ENCODE measurements around the gene CACHD1. TPM values are rescaled to one million over a fixed set of nuclear protein-coding genes. Genes with fewer than 3 reads are reported as not detected.

CACHD1 gene
- polyA plus RNA-seq, 4 donors: 0.81 to 12.5 (median 2.3) TPM

- Histone ChIP-seq H3K27me3 (ENCODE audit: control insufficient read depth in 3 of 3, insufficient read depth in 3 of 3, low read length in 3 of 3) (no peaks in the 10 kb centered on the region), H3K4me1 (ENCODE audit: control insufficient read depth in 3 of 3, insufficient read depth in 2 of 3, low read depth in 1 of 3, low read length in 2 of 3) (peaks cover 0 to 7% (median 0%) of the 10 kb centered on the region in 3 donors), H3K36me3 (ENCODE audit: control insufficient read depth in 3 of 3, insufficient read depth in 2 of 3, low read depth in 1 of 3, low read length in 3 of 3) (peaks cover 0 to 36% (median 5%) of the 10 kb centered on the region in 3 donors), H3K9me3 (ENCODE audit: control insufficient read depth in 2 of 2, insufficient read depth in 1 of 2, low read depth in 1 of 2, low read length in 1 of 2) (no peaks in the 10 kb centered on the region), H3K4me3 (ENCODE audit: low read depth in 1 of 3, low read length in 3 of 3) (no peak overlapping the region), H3K27ac (ENCODE audit: low read depth in 1 of 3, low read length in 2 of 3) (no peak overlapping the region)
- 93 to 97% (median 96%) methylated on average over 5 of the region's 5 CpGs for WGBS, 3 donors
- DNase-seq (no peak), FAIRE-seq (no peak)
Observed at GRCh38 chr1:64681043-64681442, 211.1 kb downstream of the CACHD1 start.

GRCh38 chr1:64683419-64683818 lies 213.5 kb downstream of the CACHD1 start:
- H3K36me3 ChIP-seq (ENCODE audit: control insufficient read depth in 3 of 3, insufficient read depth in 2 of 3, low read depth in 1 of 3, low read length in 3 of 3): peaks cover 0 to 29% (median 5%) of the 10 kb centered on the region in 3 donors
- 77 to 92% (median 91%) methylated on average over 2 of the region's 2 CpGs for WGBS, 3 donors

GRCh38 chr1:64685217-64685616 lies 215.3 kb downstream of the CACHD1 start:
- Histone ChIP-seq H3K27me3 (ENCODE audit: control insufficient read depth in 3 of 3, insufficient read depth in 3 of 3, low read length in 3 of 3) (no peaks in the 10 kb centered on the region), H3K27ac (ENCODE audit: low read depth in 1 of 3, low read length in 2 of 3) (no peak overlapping the region), H3K36me3 (ENCODE audit: control insufficient read depth in 3 of 3, insufficient read depth in 2 of 3, low read depth in 1 of 3, low read length in 3 of 3) (peaks cover 0 to 20% (median 0%) of the 10 kb centered on the region in 3 donors), H3K4me3 (ENCODE audit: low read depth in 1 of 3, low read length in 3 of 3) (no peak overlapping the region), H3K4me1 (ENCODE audit: control insufficient read depth in 3 of 3, insufficient read depth in 2 of 3, low read depth in 1 of 3, low read length in 2 of 3) (peaks cover 0 to 13% (median 6%) of the 10 kb centered on the region in 3 donors), H3K9me3 (ENCODE audit: control insufficient read depth in 2 of 2, insufficient read depth in 1 of 2, low read depth in 1 of 2, low read length in 1 of 2) (no peaks in the 10 kb centered on the region)
- 81 to 92% (median 87%) methylated on average over 1 of the region's 1 CpG for WGBS, 3 donors
- DNase-seq (peak in 1 of 2 donors; percentile 11), FAIRE-seq (no peak)

More at GRCh38 chr1:64683419-64683818, 213.5 kb downstream of the CACHD1 start:
- FAIRE-seq: no peak
- Histone ChIP-seq H3K4me3 (ENCODE audit: low read depth in 1 of 3, low read length in 3 of 3) (no peak overlapping the region), H3K4me1 (ENCODE audit: control insufficient read depth in 3 of 3, insufficient read depth in 2 of 3, low read depth in 1 of 3, low read length in 2 of 3) (peaks cover 0 to 13% (median 6%) of the 10 kb centered on the region in 3 donors), H3K27me3 (ENCODE audit: control insufficient read depth in 3 of 3, insufficient read depth in 3 of 3, low read length in 3 of 3) (no peaks in the 10 kb centered on the region), H3K9me3 (ENCODE audit: control insufficient read depth in 2 of 2, insufficient read depth in 1 of 2, low read depth in 1 of 2, low read length in 1 of 2) (no peaks in the 10 kb centered on the region), H3K27ac (ENCODE audit: low read depth in 1 of 3, low read length in 2 of 3) (no peak overlapping the region)
- DNase-seq: no peak

GRCh38 chr1:64685765-64686341 lies 215.9 kb downstream of the CACHD1 start:
- 32 to 64% (median 36%) methylated on average over 6 of the region's 6 CpGs for WGBS, 3 donors

GRCh38 chr1:64686828-64687724 lies 217.1 kb downstream of the CACHD1 start:
- DNase-seq (peak; percentile 74 to 75), FAIRE-seq (peak; percentile 36)
- peak overlapping the region in 1 of 3 donors; percentile 76 for H3K27ac ChIP-seq (ENCODE audit: low read depth in 1 of 3, low read length in 2 of 3)
- 18 to 28% (median 26%) methylated on average over 7 of the region's 7 CpGs for WGBS, 3 donors
- no peaks in the 10 kb centered on the region for H3K27me3 ChIP-seq (ENCODE audit: control insufficient read depth in 3 of 3, insufficient read depth in 3 of 3, low read length in 3 of 3)
- H3K36me3 ChIP-seq (ENCODE audit: control insufficient read depth in 3 of 3, insufficient read depth in 2 of 3, low read depth in 1 of 3, low read length in 3 of 3): peaks cover 0 to 21% (median 0%) of the 10 kb centered on the region in 3 donors
- H3K4me3 ChIP-seq (ENCODE audit: low read depth in 1 of 3, low read length in 3 of 3): no peak overlapping the region
- peaks cover 0 to 13% (median 6%) of the 10 kb centered on the region in 3 donors for H3K4me1 ChIP-seq (ENCODE audit: control insufficient read depth in 3 of 3, insufficient read depth in 2 of 3, low read depth in 1 of 3, low read length in 2 of 3)
- no peaks in the 10 kb centered on the region for H3K9me3 ChIP-seq (ENCODE audit: control insufficient read depth in 2 of 2, insufficient read depth in 1 of 2, low read depth in 1 of 2, low read length in 1 of 2)

More at GRCh38 chr1:64685765-64686341, 215.9 kb downstream of the CACHD1 start:
- H3K4me1 ChIP-seq (ENCODE audit: control insufficient read depth in 3 of 3, insufficient read depth in 2 of 3, low read depth in 1 of 3, low read length in 2 of 3): peaks cover 0 to 13% (median 6%) of the 10 kb centered on the region in 3 donors
- no peak for FAIRE-seq
- H3K27me3 ChIP-seq (ENCODE audit: control insufficient read depth in 3 of 3, insufficient read depth in 3 of 3, low read length in 3 of 3): no peaks in the 10 kb centered on the region
- H3K4me3 ChIP-seq (ENCODE audit: low read depth in 1 of 3, low read length in 3 of 3): no peak overlapping the region
- DNase-seq: peak; percentile 65 to 70
- no peaks in the 10 kb centered on the region for H3K9me3 ChIP-seq (ENCODE audit: control insufficient read depth in 2 of 2, insufficient read depth in 1 of 2, low read depth in 1 of 2, low read length in 1 of 2)
- peaks cover 0 to 19% (median 0%) of the 10 kb centered on the region in 3 donors for H3K36me3 ChIP-seq (ENCODE audit: control insufficient read depth in 3 of 3, insufficient read depth in 2 of 3, low read depth in 1 of 3, low read length in 3 of 3)
- H3K27ac ChIP-seq (ENCODE audit: low read depth in 1 of 3, low read length in 2 of 3): peak overlapping the region in 1 of 3 donors; percentile 51

- DNase-seq (no peak), FAIRE-seq (no peak)
- Histone ChIP-seq H3K9me3 (ENCODE audit: control insufficient read depth in 2 of 2, insufficient read depth in 1 of 2, low read depth in 1 of 2, low read length in 1 of 2) (no peaks in the 10 kb centered on the region), H3K27me3 (ENCODE audit: control insufficient read depth in 3 of 3, insufficient read depth in 3 of 3, low read length in 3 of 3) (no peaks in the 10 kb centered on the region), H3K36me3 (ENCODE audit: control insufficient read depth in 3 of 3, insufficient read depth in 2 of 3, low read depth in 1 of 3, low read length in 3 of 3) (peaks cover 0 to 15% (median 0%) of the 10 kb centered on the region in 3 donors), H3K4me1 (ENCODE audit: control insufficient read depth in 3 of 3, insufficient read depth in 2 of 3, low read depth in 1 of 3, low read length in 2 of 3) (peaks cover 0 to 13% (median 6%) of the 10 kb centered on the region in 3 donors), H3K27ac (ENCODE audit: low read depth in 1 of 3, low read length in 2 of 3) (peak overlapping the region in 1 of 3 donors; percentile 76), H3K4me3 (ENCODE audit: low read depth in 1 of 3, low read length in 3 of 3) (no peak overlapping the region)
- WGBS, 3 donors: 54 to 65% (median 62%) methylated on average over 3 of the region's 3 CpGs
Observed at GRCh38 chr1:64687725-64688327, 217.9 kb downstream of the CACHD1 start.

GRCh38 chr1:64691626-64692025 lies 221.7 kb downstream of the CACHD1 start:
- Histone ChIP-seq H3K4me3 (ENCODE audit: low read depth in 1 of 3, low read length in 3 of 3) (no peak overlapping the region), H3K4me1 (ENCODE audit: control insufficient read depth in 3 of 3, insufficient read depth in 2 of 3, low read depth in 1 of 3, low read length in 2 of 3) (peaks cover 0 to 6% (median 4%) of the 10 kb centered on the region in 3 donors), H3K27ac (ENCODE audit: low read depth in 1 of 3, low read length in 2 of 3) (peak overlapping the region in 1 of 3 donors; percentile 26), H3K27me3 (ENCODE audit: control insufficient read depth in 3 of 3, insufficient read depth in 3 of 3, low read length in 3 of 3) (no peaks in the 10 kb centered on the region), H3K36me3 (ENCODE audit: control insufficient read depth in 3 of 3, insufficient read depth in 2 of 3, low read depth in 1 of 3, low read length in 3 of 3) (peaks cover 0 to 13% (median 0%) of the 10 kb centered on the region in 3 donors), H3K9me3 (ENCODE audit: control insufficient read depth in 2 of 2, insufficient read depth in 1 of 2, low read depth in 1 of 2, low read length in 1 of 2) (no peaks in the 10 kb centered on the region)
- FAIRE-seq (no peak), DNase-seq (no peak)
- WGBS, 3 donors: 66 to 80% (median 74%) methylated on average over 7 of the region's 7 CpGs

- Histone ChIP-seq H3K9me3 (ENCODE audit: control insufficient read depth in 2 of 2, insufficient read depth in 1 of 2, low read depth in 1 of 2, low read length in 1 of 2) (no peaks in the 10 kb centered on the region), H3K27ac (ENCODE audit: low read depth in 1 of 3, low read length in 2 of 3) (no peak overlapping the region), H3K4me1 (ENCODE audit: control insufficient read depth in 3 of 3, insufficient read depth in 2 of 3, low read depth in 1 of 3, low read length in 2 of 3) (peaks cover 0 to under 1% (median 0%) of the 10 kb centered on the region in 3 donors), H3K36me3 (ENCODE audit: control insufficient read depth in 3 of 3, insufficient read depth in 2 of 3, low read depth in 1 of 3, low read length in 3 of 3) (peaks cover 0 to 13% (median 0%) of the 10 kb centered on the region in 3 donors), H3K4me3 (ENCODE audit: low read depth in 1 of 3, low read length in 3 of 3) (no peak overlapping the region), H3K27me3 (ENCODE audit: control insufficient read depth in 3 of 3, insufficient read depth in 3 of 3, low read length in 3 of 3) (no peaks in the 10 kb centered on the region)
- 0 to 23% (median 4%) methylated on average over 1 of the region's 1 CpG for WGBS, 3 donors
- FAIRE-seq (no peak), DNase-seq (no peak)
Observed at GRCh38 chr1:64692911-64693310, 223.0 kb downstream of the CACHD1 start.

All from small intestine (tissue), 7 donors.